GM19328 (cell line): ENCODE measurements around the gene SLC25A5.
"Not testable (repeated sequence)": the region's sequence is repeated elsewhere in the genome, so short reads cannot be mapped to it uniquely, and the experiment has no call there.

Experiments
- ATAC-seq: cut with Tn5 transposase; IDR thresholded peaks from one replicate; pipeline ENCODE4 v1.9.1; 2021; ENCODE audit warnings: mild to moderate bottlenecking, moderate library complexity; ENCODE audit not compliant: unreplicated experiment

Gene SLC25A5

DNA sequence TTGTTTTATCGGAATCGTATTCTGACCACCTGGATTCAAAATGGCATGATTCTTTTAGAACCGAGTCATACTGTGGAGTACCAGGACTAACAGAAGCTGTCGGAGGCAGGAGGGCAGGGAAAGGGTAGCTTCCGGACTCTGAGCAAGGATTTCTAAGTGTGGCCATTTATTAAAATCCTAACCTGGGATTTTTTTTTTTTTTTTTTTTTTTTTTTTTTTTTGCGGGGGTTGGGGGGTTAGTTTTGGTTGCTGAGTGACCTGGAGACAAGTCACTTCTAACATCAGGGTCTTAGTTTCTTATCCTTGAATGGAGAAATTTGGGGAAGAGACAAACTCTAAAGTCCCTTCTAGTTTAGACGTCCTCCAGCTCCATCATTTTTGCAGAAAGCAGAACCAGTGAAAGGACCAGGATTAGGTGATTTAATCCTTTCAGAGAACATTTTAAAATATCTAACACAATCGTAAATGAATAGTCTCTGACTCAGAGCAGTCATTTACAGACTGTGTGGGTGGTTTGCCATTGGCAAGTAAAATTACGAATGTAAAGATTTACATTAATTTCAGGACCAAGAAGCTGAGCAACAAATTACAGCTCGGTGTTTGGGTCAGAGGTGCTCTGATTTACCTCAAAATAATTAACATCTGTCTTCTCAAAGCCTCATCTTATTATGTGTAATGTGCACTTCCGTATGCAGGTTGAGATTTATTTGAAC lies 7.3 kb downstream of the SLC25A5 start:
- no peak for ATAC-seq

DNA sequence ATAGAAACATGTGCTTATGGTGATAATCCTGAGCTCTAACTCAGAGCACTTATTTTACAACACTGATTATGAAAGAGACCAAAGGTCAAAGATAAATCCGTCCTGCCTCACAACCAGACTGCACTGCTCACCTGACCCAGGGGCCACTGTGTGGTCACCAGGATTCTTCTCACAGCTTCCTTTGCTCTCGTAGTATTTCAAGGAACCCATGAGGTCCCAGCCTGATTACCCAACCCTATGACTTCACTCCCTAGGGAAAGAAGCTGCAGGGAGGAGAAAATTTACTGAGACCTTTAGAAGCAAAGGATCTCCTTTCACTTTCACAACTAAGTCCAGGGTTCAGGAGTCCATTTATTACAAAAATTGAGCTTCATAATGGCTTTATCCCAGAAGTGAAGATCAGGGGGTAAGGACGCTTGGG lies 9.6 kb downstream of the SLC25A5 start:
- ATAC-seq, result no peak

DNA sequence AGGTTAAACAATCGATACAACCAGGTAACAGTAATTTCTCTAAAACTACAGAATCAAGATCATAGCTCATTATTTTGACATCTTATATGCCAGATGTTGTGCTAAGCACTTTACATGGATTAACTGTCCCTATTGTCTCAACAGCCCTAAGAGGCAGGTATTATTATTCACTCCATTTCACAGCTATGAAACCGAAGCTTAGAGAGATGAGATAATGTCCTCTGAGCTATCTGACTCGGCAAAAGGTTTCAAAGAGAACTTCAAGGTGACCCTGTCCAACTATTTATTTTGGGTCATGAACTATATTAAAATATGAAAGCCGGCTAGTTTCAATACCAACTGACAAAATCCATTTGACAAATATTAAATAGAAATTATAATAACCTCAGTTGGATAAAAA lies 10.3 kb downstream of the SLC25A5 start:
- no peak for ATAC-seq

DNA sequence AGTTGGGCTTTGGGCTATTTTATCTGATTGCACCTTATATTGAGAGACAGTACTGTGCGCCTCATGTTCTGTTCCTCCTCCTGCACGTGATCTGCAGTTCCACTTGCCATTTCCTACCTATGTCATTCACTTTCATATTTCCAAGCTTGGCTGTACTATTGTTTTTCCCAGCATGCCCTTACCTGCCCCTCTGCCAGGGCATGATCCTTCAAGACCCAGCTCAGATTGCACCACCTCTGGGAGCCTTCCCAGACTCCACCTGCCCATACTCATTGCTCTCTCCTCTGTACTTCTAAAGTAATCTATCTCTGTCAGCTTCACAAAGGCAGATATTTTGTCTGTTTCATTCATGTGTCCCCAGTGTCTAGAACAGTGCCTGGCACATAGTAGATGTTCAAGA lies 11.6 kb downstream of the SLC25A5 start:
- no peak for ATAC-seq

DNA sequence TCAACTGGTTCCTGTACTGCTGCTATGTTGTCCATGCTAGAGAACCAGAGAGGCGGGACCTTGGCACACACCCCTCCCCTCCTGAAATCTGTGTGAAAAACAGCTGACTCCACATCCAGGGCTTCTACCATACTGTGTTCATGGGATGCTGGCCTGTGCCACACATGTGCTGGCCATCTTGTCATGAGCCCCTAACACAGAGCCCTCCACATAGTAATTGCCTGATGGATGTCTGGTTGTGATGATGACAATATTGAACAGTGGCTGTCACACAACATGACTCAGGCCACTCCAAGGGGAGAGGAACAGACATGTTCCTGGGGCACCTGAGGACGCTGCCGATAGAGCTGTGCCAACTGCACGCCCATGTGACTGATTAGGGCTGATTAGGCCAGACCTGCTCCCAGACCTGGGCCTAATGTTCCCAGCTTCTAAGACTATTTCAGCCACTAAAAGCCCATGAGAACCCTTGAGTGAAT lies 13.1 kb downstream of the SLC25A5 start:
- ATAC-seq, result no peak

DNA sequence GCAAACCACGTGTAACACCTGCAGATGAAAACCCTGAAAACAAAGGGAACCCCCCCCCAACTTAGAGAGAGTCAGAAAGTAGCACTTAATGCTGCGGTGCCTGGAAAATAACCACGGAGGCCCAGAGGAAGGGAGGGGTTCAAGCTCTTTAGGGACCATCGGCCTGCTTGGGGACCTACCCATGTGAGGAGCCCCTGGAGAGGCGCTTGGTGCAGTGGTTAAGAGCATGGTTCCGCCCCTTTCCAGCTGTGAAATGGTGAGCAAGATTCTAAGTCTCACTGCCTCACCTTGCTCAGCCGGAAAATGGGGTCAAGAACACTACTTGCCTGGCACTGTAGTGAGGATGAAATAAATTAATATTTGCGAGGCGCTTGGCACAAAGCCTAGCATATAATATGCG lies 13.8 kb downstream of the SLC25A5 start:
- no peak for ATAC-seq

DNA sequence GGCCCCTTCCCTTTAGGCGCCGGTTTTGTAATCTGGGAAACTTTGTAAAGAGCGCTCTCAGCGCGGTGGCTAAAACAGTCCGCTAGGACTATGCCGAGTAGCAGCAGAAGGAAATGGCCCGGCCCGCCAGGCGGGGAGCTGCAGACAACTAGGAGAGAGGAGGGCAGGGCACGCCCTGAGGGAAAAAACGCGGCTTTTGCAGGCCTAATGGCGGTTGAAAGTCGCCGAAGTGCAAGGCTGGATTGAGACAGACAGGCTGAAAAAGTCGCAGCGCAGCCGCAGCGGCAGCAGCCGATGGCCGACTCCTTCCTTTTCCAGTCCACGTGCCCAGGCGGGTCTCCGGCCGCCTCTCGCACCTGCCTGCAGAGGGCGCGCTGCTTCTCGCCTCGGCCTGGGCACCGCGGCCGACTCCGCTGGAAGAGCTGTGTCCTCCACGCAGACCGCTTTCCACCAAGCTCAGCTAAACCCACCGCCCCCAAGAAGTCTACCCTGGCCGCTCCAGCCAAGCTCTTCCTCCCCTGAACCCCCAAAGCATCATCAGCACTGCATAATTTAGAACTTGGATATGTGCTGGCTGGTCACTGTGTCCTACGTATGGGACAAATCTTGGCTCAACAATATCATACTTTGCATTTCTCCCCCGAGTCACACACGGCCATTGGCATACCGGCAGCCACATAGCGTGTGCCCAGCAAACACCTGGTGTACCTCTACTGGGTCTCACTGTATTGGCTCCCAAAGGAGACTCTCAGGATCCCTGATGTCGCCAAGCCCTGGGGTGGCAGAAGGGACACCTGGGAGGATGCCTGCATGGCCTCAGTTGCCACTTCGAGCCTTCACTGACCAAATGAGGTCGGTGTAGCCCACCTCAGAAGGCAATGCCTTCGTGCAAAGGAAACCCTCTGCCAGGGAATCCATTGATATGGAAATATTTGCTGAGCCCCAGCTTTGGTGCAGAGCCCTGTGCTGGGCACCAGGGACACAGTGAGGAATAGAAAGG lies 14.5 kb downstream of the SLC25A5 start:
- peak; percentile 77 for ATAC-seq

DNA sequence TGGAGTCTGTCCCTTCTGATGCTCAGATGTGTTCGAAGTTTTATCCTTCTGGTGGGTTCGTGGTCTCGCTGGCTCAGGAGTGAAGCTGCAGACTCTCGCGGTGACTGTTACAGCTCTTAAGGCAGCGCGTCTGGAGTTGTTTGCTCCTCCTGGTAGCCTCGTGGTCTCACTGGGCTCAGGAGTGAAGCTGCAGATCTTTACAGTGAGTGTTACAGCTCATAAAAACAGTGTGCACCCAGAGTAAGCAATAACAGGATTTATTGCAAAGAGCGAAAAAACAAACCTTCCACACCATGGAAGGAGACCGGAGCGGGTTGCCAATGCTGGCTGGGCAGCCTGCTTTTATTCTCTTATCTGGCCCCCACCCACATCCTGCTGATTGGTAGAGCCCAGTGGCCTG lies 18.5 kb downstream of the SLC25A5 start:
- ATAC-seq, result no peak

DNA sequence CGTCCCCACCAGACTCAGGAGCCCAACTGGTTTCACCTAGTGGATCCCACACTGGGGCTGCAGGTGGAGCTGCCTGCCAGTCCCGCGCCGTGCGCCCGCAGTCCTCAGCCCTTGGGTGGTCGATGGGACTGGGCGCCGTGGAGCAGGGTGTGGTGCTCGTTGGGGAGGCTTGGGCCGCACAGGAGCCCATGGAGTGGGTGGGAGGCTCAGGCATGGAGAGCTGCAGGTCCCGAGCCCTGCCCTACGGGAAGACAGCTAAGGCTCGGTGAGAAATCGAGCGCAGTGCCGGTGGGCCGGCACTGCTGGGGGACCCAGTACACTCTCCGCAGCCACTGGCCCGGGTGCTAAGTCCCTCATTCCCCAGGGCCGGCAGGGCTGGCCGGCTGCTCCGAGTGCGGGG lies 19.5 kb downstream of the SLC25A5 start:
- not testable (repeated sequence) for ATAC-seq

DNA sequence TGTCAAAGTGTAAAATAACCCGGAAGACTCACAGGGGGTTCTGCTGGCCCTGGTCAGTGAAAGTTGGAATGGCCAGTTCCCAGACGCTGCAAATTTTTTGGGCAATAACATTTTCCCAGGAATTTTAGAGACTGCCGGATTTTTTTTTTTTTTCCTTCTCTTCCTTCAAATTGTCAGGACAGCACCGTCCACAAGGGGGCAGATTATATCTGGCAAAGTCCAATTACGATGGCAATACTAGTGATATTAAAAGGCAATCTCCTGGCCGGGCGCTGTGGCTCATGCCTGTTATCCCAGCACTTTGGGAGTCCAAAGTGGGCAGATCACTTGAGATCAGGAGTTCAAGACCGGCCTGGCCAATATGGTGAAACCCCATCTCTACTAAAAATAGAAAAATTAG lies 20.5 kb downstream of the SLC25A5 start:
- ATAC-seq, result no peak

DNA sequence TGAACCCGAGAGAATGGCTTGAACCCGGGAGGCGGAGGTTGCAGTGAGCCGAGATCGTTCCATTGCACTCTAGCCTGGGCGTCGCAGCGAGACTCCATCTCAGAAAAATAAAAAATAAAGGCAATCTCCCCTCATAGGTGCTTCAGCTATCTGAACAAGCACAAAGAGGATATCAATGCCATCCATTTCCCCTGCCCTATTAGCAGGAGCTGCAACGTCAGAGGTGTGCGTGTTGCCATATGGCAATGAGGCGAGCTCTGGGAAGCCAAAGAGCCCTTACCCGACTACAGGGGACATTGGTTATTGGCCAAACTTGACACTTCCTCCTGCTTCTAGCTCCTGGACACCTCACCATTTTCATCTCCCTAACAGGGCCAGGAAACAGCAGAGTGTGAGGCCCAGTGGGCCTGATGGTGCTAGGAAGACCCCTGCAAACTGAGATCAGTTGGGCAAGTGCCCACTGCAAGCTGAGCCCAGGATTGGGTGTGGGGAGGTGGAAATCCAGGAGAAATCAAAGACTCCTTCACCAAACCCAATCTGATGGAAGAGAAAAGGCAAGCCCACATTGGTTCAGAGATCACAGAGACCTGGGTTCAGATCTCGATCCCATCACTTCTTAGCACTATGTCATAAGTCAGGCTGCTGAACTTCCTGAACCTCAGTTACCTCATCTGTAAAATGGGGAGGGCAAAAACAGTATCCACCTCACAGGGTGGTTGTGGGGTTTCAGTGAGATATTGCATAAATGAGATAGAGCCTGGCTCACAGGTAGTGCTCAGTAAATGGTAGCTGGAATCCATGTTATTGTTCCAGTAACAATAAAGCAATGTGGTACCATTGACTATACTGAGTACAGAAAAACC lies 21.2 kb downstream of the SLC25A5 start:
- ATAC-seq, result no peak

DNA sequence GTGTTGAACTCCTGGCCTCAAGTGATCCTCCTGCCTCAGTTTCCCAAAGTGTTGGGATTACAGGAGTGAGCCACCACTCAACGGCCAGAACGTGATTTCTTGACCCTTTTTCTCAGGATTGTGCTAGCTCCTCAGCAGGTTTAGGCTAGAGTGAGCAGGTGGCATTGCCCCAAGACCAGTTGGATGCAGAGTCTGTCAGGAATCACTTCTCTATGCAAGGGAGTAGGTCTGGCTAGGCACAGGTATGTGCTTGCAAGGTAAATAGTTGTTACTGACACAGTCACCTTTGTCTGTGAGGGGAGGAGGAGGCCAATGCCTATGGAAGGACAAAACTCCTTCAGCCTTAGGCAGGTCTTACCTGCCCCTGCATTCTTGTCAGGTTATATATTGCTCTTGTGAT lies 24.2 kb downstream of the SLC25A5 start:
- ATAC-seq, result no peak

DNA sequence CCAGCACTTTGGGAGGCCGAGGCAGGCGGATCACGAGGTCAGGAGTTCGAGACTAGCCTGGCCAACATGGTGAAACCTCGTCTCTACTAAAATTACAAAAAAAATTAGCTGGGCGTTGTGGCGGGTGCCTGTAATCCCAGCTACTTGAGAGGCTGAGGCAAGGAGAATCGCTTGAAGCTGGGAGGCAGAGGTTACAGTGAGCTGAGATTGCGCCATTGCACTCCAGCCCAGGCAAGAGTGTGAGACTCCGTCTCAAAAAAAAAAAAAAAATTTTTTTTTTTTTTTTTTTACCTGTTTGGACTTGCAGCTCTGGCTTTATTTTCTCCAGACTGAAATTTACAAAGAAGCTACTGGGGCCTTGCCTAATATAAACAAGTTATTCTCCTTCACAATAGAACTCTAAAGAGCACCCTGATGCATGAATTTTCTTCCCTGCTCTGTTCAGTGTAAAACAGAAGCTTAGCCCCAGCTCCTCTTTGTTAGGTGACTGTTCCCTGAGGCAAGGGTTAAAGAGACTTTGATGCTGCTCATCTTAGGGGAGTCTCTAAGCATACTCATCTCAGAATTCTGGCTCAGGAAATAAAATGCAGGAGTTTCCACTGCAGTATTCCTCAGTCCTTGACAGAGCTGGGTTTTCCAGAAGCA lies 25.7 kb downstream of the SLC25A5 start:
- not testable (repeated sequence) for ATAC-seq

DNA sequence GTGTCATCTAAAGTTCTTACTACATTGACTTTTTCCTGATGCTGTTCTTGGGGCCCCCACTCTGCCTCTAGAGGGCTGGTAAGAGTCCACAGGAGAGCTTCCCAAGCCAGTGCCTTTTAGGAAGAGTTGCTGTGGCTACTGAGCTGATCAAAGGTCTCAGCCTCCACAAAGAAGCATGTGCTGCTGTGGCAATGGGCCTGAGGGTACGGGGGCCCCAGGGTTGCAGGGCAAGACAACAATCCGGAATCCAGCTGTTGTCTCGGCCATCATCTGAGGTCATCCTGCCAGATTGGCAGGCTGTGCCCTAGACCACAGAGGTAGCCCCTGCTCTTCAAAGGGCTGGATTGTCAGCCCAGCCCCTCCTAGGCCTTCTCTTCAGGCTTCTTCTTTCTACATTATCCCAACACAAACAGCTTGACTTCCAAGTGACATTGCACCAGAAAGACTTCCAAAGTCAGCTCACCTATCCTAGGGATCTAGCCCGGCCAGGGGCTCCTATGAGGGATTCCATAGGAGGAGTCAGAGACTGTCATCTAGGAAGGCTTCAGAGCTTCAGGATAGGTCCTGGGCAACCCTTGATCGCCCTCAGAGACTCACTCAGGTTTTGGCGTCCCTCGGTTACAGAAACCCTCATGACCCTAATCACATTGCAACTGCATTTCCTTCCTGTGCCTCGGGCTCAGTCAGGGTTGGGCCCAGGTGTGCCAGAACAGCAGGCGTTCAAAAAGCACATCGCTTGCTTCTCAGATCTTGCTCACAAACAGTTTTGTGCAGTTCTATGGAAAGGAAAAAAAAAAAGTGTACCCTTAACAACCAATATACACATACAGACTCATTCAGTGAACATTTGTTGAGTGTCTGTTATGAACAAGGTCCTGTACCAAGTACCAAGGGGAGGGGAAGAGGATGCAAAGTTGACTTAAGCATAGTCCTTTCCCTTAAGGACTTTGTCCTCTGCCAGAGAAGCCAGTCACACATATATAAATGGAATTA lies 27.8 kb downstream of the SLC25A5 start:
- ATAC-seq, result no peak

DNA sequence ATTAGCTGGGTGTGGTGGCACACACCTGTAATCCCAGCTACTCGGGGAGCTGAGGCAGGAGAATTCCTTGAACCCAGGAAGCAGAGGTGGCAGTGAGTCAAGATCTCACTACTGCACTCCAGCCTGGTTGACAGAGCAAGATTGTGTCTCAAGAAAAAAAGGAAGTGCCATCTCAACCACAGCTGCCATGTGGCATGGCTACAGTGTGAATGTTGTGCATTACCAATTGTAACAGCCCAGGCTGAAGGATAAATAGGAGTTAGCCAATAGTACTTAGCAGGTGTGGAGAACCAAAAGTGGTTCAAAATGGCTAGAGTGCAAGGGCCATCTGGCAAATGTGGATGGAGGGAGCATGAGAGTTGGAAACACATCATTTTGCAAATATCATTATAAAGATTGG lies 28.9 kb downstream of the SLC25A5 start:
- no peak for ATAC-seq

DNA sequence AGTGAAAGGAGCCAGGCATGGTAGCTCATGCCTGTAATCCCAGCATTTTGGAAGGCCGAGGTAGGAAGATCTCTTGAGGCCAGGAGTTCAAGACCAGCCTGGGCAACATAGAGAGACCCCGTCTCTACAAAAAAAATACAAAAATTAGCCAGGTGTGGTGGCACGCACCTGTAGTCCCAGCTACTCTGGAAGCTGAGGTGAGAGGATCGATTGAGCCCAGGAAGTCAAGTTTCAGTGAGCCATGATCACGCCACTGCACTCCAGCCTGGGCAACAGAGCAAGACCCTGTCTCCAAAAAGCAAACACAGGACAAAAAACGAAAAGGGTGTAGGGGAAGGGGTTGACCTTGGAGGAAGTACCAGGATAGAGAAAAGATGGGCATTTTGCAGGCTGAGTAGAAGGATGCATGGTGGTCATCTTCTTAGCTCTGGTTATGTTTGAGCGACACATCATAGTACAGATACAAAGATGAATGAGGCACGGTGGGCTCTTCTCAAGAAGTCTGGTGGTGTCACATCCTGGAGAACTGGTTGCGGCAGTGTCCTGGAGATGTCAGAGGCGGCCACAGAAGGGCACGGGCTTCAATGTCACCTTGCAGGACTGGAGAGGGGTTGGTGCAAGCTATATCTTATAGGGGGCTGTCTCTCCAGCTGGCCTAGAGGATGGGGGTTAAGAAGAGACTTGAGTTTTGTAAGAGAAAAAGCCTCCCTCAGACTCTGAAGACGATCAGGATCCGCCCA lies 32.0 kb downstream of the SLC25A5 start:
- ATAC-seq, result no peak

DNA sequence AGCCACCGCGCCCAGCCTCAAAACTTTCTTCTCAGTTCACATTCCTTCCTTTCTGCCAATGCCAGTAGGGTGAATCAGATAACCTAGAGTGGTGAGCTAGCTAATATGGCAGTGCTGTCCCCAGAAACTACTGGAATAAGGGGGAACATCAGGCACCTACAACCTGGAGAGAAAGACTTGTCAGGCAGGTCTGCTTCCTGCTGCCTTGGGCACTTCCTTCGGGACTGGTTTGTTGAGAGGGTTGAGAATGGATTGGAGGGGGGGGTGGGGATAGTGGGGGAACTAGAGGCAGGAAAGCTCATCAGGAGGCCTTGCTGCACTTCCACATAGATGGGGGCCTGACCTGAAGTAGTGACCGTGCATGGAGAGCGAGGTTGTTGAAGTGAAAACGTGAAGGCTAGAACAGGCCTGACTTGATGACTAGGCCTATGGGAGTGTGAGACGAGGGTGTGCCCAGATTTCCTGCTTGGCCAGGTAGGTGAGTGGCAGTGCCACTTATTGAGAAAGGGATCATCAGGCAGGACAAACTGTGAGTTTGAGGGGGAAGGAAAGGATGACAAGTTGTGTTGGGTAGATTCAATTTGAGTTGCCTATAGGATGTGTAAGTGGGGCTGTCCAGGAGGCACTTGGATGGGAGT lies 33.4 kb downstream of the SLC25A5 start:
- ATAC-seq, result no peak
